ENCODE data around the gene CDC73.
"Not testable (repeated sequence)": the region's sequence is repeated elsewhere in the genome, so short reads cannot be mapped to it uniquely, and the experiment has no call there.

The CDC73 gene

GRCh38 chr1:193288548-193289080 is 166.8 kb downstream of the CDC73 start:
- not testable (repeated sequence) for DNase-seq (ENCODE audit: low read depth)

GRCh38 chr1:193293726-193294125 is 171.9 kb downstream of the CDC73 start:
- DNase-seq (ENCODE audit: low read depth) = no peak

- DNase-seq (ENCODE audit: low read depth) = no peak
Measured at GRCh38 chr1:193299038-193299437, 177.2 kb downstream of the CDC73 start.

- DNase-seq (ENCODE audit: low read depth) = no peak
Measured at GRCh38 chr1:193301746-193302145, 179.9 kb downstream of the CDC73 start.

GRCh38 chr1:193303849-193304248 is 182.0 kb downstream of the CDC73 start:
- DNase-seq (ENCODE audit: low read depth) = no peak
